GM21737 (cell line): ENCODE data around the gene CD274.
A peak's percentile ranks its signal among the peaks of the same experiment; 100 is the strongest.
"Not testable (repeated sequence)": the region's sequence is repeated elsewhere in the genome, so short reads cannot be mapped to it uniquely, and the experiment has no call there.

Source experiments
- ATAC-seq: cut with Tn5 transposase; IDR thresholded peaks from one replicate; pipeline ENCODE4 v1.9.1; 2021; ENCODE audit warnings: mild to moderate bottlenecking, moderate library complexity; ENCODE audit not compliant: unreplicated experiment

CD274 gene

DNA sequence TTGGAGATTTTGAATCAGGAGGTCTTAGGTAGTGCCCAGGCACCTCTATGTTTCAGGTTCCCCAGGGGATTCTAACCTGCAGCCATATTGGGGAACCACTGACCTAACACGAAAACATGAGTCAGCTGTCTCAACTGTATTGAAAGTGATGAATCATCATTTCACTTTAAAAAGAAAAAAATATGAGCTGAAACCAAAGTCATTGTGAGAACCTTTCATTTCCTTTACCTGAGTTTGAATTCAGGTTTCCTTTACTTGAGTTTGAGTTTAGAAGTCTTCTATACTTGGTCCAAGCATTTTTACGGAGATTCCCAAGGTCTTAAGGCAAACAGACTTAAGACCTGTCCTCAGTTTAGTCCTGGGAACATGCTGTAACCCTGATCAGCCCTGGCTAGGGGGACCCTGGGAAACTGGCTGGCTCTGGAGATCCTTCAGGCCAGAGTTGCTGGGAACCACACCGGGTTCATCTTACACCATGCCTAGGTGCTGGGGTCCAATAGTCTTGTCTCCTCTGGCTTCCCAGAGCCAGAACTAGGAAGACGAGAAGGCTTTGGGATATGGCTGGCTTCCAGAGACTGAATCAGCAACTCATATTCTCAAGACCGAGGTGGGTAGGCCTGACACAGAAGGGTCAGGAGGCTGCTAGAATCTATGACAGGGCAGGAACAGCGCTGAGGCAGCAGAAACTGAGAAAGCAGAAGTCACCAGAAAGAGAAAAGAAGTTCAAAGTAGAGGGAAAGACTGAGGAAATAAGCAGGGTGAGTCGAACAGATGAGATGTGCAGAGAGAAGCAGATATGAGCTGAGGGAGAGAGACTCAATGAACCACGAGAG lies 43.6 kb downstream of the CD274 start:
- peak; percentile 83 for ATAC-seq

DNA sequence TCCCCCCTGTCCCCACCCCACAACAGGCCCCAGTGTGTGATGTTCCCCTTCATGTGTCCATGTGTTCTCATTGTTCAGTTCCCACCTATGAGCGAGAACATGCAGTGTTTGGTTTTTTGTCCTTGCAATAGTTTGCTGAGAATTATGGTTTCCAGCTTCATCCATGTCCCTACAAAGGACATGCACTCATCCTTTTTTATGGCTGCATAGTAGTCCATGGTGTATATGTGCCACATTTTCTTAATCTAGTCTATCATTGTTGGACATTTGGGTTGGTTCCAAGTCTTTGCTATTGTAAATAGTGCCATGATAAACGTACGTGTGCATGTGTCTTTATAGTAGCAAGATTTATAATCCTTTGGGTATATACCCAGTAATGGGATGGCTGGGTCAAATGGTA lies 44.4 kb downstream of the CD274 start:
- ATAC-seq = not testable (repeated sequence)

DNA sequence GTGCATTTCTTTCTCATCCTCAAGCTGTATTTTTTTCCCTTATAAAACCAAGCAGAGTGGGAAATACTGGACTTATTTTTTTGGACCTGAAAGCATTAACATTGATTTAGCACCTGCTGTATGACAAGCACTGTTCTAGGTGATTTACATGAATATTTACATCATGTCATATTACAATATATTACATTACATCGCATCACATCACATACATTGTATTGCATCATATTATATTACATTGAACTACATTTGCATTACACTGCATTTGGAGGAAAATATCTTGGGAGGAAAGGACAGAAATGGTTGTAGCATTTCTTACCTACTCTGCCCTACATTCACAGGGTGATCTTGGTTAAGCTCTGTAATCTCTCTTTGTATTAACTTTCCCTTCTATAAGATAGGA lies 48.8 kb downstream of the CD274 start:
- no peak for ATAC-seq

DNA sequence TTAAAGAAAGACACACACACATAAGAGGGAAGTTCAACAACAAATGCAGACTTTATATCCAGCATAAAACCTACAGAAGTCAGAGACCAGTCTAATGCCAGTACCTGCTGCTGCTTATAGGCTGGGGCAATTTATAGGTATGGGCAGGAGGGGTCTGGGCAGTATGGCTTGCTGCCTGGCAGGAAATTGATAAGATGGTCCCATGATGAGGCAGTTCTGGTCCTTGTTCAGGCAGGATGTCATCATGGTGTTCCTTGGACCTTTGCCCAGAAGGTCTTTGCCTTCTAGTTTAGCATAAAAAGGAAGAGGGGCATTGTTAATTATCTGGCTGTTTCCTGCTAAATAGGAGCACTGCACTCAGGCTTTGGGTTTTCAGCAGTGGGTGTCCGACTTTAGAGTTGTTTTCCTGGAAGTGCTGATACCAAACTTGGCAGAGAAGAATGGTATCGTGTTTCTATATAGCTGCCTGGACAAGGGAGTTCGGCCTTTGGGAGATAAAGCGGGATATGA lies 49.6 kb downstream of the CD274 start:
- ATAC-seq = no peak

DNA sequence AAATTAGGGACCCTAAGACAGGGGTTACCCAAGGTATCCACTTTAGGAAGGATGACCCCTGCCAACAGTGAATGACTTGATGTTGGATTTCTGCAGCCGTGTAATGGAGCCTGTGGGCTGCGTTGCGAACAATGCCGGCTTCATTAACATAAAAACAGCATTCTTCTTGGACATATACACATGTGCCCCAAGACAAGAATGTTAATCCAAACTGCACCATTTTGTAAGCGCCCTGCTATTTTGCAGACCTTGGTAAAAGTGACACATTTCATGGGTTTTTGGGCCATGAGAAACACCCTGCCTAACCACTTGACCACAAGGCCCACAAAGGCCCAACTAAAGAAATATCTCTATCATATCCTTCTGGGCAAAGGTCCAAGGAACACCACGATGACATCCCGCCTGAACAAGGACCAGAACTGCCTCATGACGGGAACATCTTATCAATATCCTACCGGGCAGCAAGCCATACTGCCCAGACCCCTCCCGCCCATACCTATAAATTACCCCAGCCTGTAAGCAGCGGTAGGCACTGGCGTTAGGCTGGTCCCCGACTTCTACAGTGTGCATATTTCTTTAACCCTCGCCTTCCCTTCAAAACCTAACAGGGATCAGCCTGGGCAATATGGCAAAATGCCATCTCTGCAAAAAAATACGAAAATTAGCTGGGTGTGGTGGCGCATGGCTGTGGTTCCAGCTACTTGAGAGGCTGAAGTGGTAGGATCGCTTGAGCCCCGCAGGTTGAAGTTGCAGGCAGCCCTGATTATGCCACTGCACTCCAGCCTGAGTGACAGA lies 50.3 kb downstream of the CD274 start:
- ATAC-seq = no peak

DNA sequence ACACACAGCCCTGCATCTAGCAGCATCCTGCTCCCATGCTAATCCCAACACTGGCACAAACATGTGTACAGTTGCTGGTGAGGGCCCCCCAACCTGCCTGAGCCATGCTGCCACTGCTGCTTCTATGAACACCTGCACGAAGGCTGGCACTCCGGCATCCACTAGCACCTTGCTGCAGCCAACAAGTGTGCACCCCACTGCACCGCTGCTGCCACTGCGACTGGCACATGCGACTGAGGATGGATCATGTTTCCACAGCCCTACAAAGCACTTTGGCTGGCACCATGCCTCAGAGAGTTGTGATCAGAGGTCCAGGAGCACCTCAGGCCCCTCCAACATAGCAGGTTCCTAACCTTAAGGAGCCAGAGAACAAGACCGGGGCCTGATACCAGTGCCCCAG lies 52.2 kb downstream of the CD274 start:
- no peak for ATAC-seq

DNA sequence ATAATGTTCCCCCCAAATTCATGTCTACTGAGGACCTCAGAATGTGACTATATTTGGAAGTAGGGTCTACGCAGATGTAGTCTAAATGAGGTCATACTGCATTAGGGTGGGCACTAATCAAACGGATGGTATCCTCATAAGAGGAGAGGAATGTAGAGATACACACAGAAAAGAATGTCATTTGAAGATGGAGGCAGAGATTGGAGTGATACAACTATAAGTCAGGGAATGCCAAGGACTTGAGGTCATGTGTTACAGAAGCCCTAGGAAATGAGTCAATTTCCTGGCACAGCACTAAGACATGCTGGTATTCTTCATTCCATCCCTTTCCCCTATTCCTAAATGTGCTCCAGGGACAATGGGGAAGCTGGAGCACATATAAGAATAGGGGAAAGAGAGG lies 59.2 kb downstream of the CD274 start:
- ATAC-seq = no peak

DNA sequence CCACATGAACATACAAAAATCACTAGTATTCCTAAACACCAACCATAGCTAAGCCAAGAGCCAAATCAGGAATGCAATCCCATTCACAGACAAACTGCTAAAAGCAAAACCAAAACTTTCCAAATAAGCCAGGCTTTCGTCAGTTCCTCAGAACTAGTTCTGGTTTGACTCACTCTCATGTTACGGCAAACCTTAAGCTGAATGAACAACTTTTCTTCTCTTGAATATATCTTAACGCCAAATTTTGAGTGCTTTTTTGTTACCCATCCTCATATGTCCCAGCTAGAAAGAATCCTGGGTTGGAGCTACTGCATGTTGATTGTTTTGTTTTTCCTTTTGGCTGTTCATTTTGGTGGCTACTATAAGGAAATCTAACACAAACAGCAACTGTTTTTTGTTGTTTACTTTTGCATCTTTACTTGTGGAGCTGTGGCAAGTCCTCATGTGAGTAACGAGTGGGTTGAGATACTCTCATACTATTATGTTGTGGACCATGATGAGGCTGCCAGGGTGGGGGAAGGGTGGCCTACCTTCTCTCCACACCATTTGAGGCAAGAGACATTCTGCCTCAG lies 60.1 kb downstream of the CD274 start, which contains the start of gene PDCD1LG2:
Gene PDCD1LG2, plus strand, starts transcription at position 172 of the 572 bp plus-strand sequence. CDS start 12,016 bp downstream, outside the sequence.
- peak; percentile 61 for ATAC-seq

DNA sequence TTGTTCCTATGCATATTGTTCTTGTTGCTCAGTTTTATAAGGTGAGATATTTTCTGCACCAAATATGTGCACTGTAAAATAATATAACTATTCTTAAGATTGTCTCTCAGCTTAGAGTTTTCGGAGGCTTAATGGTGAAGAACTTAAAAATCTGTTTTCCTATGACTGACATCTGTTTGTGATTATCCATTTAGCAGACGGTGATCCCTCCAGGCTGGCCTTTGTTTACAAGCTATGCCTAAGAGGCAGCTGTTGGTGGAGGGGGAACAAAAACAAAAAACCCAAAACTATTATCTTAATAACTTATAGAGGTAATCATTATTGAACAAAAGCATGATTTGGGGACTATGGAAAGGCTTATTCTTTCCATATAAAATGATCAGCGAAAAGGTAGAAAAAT lies 60.6 kb downstream of the CD274 start:
- ATAC-seq = no peak

DNA sequence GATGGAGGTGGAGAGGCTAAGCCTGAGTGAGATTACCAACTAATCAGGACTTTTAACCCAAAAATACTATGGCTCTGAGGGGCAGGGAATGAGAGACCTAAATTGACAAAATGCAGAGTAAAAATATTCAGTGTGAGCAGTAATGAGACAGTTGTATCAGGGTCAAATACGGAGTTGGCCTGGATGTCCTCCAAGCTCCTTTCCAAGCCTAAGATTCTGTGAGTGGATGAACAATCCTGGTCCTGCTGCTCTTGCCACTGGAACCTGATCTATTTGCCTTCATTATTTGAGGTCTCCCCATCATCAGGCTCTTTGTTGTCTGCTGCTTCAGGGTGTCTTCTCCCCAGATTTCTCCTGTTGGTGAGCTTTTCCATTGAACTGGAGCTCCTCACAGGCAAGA lies 61.1 kb downstream of the CD274 start:
- ATAC-seq = no peak

DNA sequence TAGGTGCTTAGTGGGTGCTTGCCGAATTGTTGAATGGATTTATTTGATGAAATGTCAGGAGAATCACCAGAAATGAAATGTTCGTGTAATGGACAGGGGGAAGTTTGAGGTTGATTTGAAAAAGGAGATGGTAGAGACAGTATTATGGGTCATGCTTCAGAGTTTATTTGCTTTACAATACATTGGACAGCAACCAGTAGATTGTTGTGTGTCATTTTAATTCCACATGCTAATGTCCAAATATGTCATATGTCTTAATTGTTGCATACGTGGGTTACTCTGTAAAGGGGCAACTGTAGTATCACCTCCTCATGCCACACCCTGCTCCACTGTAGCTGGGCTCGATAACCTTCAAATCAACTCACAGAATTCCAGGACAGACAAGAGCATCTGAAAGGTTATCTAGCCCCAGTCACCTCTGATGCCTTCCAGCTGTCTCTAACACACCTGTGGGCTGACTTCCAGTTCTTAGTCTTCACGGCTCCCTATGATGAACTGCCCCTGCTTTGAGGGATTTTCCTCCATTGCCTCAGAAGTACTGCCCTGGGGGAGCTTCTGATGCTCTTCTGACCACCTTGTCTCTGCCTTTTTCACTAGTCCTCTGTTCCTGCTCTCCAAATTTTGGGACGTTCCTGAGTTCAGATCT lies 61.7 kb downstream of the CD274 start:
- no peak for ATAC-seq

DNA sequence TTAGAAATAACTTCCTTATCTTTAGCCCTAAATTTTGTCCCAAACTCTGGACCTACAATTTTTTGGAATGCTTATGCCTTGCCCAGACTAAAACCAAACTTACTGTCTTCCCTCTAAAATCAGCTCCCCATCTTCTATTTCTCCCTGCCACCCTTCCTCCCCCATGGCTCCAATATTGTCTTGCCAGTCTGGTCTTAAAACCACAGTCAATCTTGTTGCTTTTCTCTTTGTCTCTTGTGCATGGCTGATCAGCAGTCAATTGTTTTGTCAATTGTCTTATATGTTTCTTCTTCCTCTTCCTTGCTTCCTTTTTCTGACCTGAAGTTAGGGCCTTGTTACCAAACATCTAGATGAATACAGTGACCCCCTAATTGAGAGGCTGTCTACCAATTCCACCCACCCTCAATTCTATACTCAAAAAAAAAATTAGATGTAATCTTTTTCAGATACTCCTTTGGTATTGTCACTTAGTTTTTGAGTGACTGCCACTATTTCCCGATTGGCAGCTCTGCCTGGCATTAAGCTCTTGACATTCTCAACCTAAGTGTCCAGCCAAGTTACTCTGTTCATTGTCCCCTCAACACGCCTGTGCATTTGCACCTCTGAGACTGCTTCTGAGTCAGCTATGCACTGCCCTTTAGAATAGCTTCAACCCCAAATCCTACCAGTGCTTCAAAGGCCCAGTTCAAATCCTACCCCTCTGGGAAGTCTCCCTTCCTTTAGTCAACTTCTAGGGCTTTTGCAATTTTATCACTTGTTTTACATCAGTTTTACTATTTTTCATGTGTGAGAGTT lies 62.5 kb downstream of the CD274 start:
- no peak for ATAC-seq

DNA sequence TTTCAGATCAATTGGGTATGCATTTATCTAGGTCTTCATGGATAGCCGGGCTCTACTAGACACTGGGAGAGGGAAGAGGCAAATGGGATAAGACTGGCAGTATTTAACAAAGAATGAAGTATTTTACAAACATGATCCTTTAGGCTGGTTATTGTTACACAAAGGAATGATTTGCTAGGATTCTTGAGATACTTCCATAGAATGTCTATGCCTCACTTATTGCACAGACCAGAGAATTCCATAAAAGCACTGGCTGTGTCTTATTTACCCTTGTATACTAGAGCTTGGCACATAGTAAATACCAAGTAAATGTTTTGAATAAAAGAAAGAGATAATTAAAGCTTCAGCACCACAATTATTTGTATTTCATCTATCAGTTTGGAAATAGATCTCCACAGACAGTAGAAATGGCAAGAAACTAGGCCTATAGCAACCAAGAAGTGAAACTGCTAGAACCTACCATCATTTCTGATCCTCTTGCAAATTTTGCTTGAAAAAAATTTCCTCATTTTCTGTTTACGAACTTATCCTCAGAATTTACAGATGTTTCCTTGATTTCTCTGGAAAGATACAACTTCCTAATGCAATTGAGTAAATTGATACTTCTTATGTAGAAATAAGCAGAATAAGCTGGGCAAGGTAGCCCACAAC lies 63.7 kb downstream of the CD274 start:
- ATAC-seq = no peak

DNA sequence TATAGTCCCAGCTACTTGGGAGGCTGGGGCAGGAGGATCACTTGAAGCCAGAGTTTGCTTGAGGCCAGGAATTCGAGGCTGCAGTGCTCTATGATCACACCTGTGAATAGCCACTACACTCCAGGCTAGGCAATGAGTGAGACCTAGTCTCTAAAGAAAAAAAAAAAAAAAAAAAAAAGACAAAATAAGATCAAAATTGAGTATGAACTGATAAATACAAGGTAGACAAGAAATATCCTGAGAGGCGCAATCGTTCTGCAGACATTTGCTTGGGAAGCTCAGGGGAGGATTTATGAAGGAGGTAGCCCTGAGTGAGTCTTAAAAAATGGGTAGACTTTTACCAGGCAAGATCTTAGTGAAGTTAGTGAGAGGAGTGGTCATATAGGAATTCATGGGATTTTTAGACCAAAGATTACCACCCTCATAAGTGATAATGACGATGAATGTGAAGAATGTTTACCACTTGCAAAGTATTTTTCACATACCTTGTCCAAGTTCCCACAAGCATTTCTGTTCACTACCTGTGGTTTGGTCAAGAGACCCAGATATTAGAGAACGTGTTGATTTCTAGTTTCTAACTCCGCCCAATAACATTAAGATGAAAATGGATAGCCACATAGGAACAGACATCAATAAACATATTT lies 64.4 kb downstream of the CD274 start:
- ATAC-seq = no peak

DNA sequence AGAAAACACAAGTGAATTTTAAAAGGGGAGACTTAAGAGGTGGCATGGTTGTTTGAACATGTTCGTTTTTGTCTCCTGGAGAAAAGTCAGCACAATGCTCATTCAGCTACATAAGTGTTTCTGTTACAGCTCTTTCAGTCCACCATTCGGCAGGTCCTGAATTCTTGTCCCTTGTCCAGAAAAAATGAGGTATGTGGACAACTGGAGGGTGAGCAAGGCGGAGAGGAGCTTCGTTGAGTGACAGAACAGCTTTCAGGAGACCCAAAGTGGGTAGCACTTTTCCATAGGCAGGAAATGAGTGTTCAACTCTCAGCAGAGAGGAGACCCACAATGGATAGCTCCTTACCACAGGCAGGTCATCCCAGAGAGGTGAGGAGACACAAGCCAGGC lies 64.9 kb downstream of the CD274 start:
- no peak for ATAC-seq

DNA sequence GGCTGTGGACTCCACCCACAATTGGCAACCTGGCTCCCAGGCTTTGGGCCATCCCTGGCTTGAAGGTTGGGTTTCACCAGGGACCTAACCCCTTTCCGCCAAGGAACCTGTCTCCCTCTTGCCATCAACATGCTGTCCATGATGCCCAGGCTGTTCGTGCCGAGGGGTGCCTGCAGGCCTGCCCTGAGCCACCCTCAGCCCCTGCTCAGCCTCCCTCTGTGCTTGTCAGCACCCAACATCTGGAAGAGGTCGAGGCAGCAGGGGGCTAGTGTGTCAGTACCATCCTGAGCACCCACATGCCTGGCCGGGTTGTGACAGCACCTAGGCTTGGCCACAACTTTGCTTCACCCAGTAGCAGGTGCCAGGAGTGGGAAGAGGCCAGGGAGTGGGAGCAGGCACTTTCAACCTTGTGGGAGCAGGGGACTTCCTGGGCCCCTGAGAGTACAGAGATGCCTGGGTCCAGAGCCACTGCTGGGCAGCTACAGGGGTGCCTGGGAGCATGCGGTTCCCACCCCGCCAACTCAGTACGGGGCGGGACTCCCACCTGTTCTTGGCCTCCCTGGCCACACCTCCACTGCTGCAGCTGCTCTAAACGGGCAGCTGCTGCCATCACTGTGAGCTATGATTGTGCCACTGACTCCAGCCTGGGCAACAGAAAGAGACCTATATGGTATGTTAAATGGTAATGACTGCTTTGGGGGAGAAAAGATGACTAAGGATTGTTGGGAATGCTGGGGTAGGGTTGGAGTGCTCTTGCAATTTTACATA lies 66.3 kb downstream of the CD274 start:
- ATAC-seq = no peak

DNA sequence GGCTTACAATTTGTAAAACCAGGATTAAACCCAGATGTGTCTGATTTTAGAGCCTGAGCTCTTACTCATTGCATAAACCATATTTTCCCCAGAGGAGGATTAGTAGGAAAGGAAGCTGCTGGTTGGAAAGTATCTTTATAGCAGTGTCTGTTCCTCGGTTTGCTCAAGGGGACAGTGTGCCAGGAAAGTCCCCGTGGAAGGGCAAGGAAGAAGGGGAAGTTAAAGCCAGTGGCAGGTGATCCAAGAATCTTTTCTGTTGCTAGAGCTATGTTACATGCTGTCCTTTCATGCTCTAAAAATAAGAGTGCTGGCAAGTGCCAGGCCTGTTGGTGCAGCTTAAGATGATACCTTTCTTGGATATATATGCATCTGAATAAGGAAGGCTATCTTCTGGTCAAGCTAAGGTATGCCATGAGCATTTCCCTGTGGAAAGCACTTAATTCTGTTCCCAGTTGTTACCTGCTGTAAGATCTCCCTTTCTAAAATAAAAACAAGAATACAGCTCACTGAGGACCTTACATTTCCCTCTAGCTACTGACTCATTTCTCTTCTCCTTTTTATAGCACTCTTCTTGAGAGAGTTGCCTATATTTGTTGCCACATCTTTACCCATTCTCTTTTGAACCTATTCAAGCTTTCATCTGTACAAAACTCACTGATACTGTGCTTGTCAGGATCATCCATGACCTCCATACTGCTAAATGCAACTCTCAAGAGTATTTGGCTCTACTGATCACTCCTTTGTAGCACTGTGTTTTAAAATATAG lies 68.0 kb downstream of the CD274 start:
- ATAC-seq = no peak

DNA sequence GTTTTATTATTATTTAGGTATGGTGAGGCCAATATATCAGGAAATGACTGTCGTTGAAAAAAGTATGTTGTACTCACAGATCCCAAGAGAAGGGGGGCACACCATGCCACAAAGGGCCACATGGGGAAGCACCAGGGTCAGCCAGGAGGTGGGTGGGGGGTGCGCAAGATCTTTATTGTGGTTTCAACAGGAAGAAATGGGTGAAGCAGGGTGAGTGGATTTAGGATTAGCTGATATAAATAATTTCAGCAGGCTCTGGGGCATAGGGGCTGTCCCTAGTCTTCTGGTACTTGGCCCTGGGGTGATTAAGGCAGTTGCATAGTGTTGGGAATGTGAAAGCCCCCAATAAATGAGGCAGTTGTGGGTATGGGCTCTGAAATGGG lies 68.6 kb downstream of the CD274 start:
- ATAC-seq = no peak
